ENCODE results near the gene VPS54.

DNA sequence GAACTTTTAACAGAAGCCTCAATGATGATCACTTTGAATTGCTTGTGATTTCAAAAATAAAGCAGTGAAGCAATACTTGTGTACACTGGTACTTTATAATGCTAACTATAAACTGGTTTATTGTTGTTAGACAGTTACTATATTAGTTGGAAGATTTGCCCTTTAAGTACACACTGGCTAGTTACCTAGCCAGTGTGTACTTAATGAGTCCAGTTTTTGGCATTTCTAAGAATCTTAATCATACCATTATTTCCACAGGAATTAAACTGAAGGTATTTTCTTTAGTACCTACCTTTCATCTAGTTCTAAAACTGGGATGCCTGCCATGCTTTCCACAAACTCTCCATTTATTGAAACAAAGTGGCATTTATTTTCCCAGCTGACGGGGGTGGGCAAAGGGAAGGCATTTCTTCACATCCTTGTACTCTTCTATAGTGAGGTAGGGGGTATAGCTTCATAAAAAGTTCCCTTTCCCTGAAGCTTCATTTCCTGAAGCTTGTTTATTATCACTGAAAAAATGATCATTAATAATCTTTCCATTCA, 127.7 kb downstream of the VPS54 start:
- TF ChIP-seq, protein P1, sequence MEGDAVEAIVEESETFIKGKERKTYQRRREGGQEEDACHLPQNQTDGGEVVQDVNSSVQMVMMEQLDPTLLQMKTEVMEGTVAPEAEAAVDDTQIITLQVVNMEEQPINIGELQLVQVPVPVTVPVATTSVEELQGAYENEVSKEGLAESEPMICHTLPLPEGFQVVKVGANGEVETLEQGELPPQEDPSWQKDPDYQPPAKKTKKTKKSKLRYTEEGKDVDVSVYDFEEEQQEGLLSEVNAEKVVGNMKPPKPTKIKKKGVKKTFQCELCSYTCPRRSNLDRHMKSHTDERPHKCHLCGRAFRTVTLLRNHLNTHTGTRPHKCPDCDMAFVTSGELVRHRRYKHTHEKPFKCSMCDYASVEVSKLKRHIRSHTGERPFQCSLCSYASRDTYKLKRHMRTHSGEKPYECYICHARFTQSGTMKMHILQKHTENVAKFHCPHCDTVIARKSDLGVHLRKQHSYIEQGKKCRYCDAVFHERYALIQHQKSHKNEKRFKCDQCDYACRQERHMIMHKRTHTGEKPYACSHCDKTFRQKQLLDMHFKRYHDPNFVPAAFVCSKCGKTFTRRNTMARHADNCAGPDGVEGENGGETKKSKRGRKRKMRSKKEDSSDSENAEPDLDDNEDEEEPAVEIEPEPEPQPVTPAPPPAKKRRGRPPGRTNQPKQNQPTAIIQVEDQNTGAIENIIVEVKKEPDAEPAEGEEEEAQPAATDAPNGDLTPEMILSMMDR (IDR thresholded peaks at IDR 0.05) = no peak
- TF ChIP-seq POLR2AphosphoS5 (IDR thresholded peaks at IDR 0.05) = no peak
- TF ChIP-seq POLR2A (IDR thresholded peaks at IDR 0.05) = no peak
